ENCODE results near the gene TRIM67. TPM values are rescaled to one million over a fixed set of nuclear protein-coding genes. Genes with fewer than 3 reads are reported as not detected.
A peak's percentile ranks its signal among the peaks of the same experiment; 100 is the strongest.

TRIM67 gene
- total RNA-seq, 1 donor from 2014 or later = not detected

DNA sequence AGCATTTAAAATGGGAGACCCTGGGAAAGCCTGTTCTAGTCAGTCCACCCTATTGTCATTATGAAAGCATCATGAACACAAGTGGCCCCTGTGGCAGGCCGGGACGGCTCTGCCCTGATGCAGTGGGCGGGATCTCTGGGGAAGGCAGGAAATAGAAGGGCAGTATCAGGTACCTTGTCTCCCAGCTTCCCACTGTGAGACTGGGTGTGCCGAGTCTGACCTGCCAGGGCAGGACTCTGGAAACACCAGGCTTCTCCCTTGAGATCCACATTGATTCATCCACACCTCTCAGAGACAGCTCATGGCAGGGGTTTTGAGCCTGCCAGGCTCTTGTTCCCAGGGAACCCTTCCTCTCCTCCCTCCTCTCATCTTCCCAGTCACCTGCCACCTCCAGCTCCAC, 54.6 kb downstream of the TRIM67 start:
- DNase-seq (ENCODE audit: low read depth) (peak; percentile 89), FAIRE-seq (no peak)
- no peaks in the 10 kb centered on the region for H3K27me3 ChIP-seq (ENCODE audit: control insufficient read depth, insufficient read depth, low read length)
- H3K4me3 ChIP-seq (ENCODE audit: low read depth, low read length) = no peak overlapping the region
- TF ChIP-seq, protein P1, sequence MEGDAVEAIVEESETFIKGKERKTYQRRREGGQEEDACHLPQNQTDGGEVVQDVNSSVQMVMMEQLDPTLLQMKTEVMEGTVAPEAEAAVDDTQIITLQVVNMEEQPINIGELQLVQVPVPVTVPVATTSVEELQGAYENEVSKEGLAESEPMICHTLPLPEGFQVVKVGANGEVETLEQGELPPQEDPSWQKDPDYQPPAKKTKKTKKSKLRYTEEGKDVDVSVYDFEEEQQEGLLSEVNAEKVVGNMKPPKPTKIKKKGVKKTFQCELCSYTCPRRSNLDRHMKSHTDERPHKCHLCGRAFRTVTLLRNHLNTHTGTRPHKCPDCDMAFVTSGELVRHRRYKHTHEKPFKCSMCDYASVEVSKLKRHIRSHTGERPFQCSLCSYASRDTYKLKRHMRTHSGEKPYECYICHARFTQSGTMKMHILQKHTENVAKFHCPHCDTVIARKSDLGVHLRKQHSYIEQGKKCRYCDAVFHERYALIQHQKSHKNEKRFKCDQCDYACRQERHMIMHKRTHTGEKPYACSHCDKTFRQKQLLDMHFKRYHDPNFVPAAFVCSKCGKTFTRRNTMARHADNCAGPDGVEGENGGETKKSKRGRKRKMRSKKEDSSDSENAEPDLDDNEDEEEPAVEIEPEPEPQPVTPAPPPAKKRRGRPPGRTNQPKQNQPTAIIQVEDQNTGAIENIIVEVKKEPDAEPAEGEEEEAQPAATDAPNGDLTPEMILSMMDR (IDR thresholded peaks at IDR 0.05; ENCODE audit: insufficient read depth, low read length, severe bottlenecking) = no peak
- no peaks in the 10 kb centered on the region for H3K36me3 ChIP-seq (ENCODE audit: control insufficient read depth, insufficient read depth, low read length)

DNA sequence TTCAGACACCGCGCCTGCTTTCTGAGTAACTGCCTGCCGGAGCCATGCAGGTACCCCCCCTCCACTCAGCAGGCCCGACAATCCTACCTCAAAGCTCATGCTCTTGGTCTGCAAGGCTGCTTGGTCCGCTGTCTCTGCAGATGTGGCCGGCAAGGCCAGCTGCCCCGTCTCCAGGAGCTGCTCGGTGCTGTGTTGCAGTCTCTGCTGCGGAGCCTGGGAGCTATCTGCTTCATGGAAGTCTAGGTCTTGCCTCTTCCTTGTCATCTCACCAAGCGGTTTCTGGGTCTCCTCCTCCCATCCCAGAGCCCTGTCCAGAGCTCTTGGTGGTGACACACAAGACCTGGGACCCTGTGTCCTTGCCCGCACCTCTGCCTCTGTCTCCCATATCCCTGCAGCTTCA, 55.2 kb downstream of the TRIM67 start:
- H3K4me3 ChIP-seq (ENCODE audit: low read depth, low read length) = no peak overlapping the region
- TF ChIP-seq, protein P1 (IDR thresholded peaks at IDR 0.05; ENCODE audit: insufficient read depth, low read length, severe bottlenecking) = no peak
- DNase-seq (ENCODE audit: low read depth) = no peak
- no peak for FAIRE-seq
- H3K36me3 ChIP-seq (ENCODE audit: control insufficient read depth, insufficient read depth, low read length) = no peaks in the 10 kb centered on the region
- no peaks in the 10 kb centered on the region for H3K27me3 ChIP-seq (ENCODE audit: control insufficient read depth, insufficient read depth, low read length)

DNA sequence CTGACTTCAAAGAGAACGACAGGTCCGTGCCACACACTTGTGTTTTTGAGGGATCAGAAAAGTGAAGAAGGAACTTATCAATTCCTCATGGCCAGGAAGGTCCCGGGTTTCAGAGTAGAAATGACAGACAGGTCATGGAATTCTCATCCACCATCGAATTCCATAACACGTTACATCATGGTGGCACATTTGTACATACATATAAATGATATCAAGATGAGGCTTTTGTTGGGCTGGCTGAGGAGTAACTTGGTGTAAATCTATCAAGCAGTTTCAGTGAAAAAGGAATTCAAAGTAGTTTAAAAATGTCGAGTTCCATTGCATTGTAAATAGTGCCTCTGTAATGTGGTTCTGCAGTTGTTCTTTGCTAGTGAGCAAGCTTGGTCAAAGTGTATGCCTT, 56.2 kb downstream of the TRIM67 start:
- H3K4me3 ChIP-seq (ENCODE audit: low read depth, low read length) = no peak overlapping the region
- TF ChIP-seq, protein P1 (IDR thresholded peaks at IDR 0.05; ENCODE audit: insufficient read depth, low read length, severe bottlenecking) = no peak
- no peak for FAIRE-seq

DNA sequence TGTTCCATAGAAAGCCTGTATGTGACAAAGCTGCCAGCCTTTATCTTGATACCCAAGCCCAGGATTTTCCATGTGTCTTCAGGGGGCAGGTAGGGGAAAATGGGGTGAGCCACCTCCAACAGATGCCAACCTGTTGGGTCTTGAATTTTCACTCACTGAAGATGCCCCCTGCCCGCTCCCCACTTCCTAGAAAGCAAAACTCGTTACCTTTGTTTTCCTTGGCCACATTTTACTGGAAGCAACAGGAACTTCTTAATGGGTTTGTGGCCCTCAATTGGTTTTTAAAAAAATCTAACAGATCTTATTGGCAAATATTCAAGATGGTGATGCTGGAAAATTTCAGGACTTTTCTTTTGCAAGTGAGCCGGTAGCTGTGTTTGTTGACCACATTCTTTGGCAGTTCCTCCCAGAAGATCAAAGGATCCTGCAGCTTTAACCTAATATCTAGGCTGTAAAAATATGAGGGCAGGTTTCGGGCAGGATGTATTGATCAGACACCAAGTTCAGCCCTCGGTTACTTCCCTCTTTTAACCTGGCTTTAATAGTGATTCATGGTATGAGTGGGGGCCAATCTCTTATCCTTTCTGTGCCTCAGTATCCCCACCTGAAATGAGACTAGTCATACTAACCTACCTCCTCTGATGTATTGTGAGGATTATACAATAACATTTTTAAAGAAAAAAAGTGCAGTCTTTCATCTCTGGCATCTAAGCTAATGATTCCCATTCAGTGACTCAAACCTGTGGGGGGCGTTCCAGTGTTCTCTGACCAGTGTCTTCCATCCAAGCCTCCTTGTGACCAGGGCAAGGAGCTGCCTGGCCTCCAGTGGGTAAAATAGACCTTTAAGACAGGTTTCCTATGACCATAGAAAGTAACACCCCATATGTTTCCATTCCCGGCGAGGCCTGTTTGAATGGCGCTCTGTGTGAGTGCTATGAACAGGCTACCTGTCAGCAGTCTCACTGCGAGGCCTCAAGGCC, 57.9 kb downstream of the TRIM67 start:
- Histone ChIP-seq H3K4me3 (ENCODE audit: low read depth, low read length) (no peak overlapping the region), H3K27me3 (ENCODE audit: control insufficient read depth, insufficient read depth, low read length) (no peaks in the 10 kb centered on the region), H3K36me3 (ENCODE audit: control insufficient read depth, insufficient read depth, low read length) (peaks cover 2% of the 10 kb centered on the region)
- FAIRE-seq = no peak
- DNase-seq (ENCODE audit: low read depth) = no peak
- TF ChIP-seq, protein P1 (IDR thresholded peaks at IDR 0.05; ENCODE audit: insufficient read depth, low read length, severe bottlenecking) = no peak

More for the DNA sequence above, 56.2 kb downstream of the TRIM67 start:
- Histone ChIP-seq H3K27me3 (ENCODE audit: control insufficient read depth, insufficient read depth, low read length) (no peaks in the 10 kb centered on the region), H3K36me3 (ENCODE audit: control insufficient read depth, insufficient read depth, low read length) (no peaks in the 10 kb centered on the region)
- no peak for DNase-seq (ENCODE audit: low read depth)

DNA sequence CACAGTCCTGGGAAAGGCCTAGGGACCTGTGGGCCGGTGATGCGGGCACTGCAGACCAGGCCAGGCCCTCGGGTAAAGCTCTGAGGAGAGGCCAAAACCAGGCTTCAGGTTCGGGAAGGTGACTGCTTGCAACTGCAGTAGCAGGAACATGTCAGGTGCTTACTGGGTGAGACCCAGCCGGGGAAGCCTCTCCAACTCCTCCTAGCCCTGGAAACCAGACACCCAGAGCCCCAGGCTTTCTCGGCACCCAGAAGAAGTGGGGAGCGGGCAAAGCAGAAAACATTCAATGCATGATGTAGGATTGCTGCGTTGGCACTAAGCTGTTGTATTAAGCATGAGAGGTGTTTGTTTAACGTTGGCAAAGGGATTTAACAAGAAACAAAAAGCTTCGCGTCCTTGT, 58.9 kb downstream of the TRIM67 start:
- TF ChIP-seq, protein P1 (IDR thresholded peaks at IDR 0.05; ENCODE audit: insufficient read depth, low read length, severe bottlenecking) = no peak
- Histone ChIP-seq H3K36me3 (ENCODE audit: control insufficient read depth, insufficient read depth, low read length) (peaks cover 3% of the 10 kb centered on the region), H3K4me3 (ENCODE audit: low read depth, low read length) (no peak overlapping the region), H3K27me3 (ENCODE audit: control insufficient read depth, insufficient read depth, low read length) (no peaks in the 10 kb centered on the region)
- DNase-seq (ENCODE audit: low read depth) = no peak
- no peak for FAIRE-seq

All from bronchial epithelial cell (primary cell).